H1 (cell line): Measurements from ENCODE around the gene RHBDL2. TPM values are rescaled to one million over a fixed set of nuclear protein-coding genes. Genes with fewer than 3 reads are reported as not detected.
A peak's percentile ranks its signal among the peaks of the same experiment; 100 is the strongest.

Experiments used
- CEBPB ChIP-seq: IDR thresholded peaks from 2 replicates; pipeline ENCODE4 v1.6.1; 2012; ENCODE audit warnings: low read depth, low read length
- CHD7 ChIP-seq: fragments of 300-600 bp; sonication (generic); IDR thresholded peaks from 2 replicates; pipeline ENCODE4 v1.7.1; 2012; ENCODE audit warnings: low read length, moderate library complexity, mild to moderate bottlenecking, inconsistent platforms; ENCODE audit not compliant: insufficient replicate concordance
- JUN ChIP-seq: IDR thresholded peaks from 2 replicates; pipeline ENCODE4 v1.6.1; 2011; ENCODE audit warnings: low read depth, mild to moderate bottlenecking, improper control_type of control experiment, low read length
- KDM4A ChIP-seq: IDR thresholded peaks from one replicate; pipeline ENCODE4 v1.7.1; 2012; ENCODE audit warnings: low read depth, mild to moderate bottlenecking, moderate library complexity, low read length, inconsistent platforms; ENCODE audit not compliant: severe bottlenecking
- MAFK ChIP-seq: IDR thresholded peaks from 2 replicates; pipeline ENCODE4 v1.6.1; 2012; ENCODE audit warnings: low read depth, mild to moderate bottlenecking, improper control_type of control experiment, low read length
- POLR2A ChIP-seq, 2 experiments: IDR thresholded peaks; 1 replicate in 1 of 2; 2 replicates in 1 of 2; pipeline ENCODE4 v1.6.1; 2011; ENCODE audit warnings: low read depth in 2 of 2, low read length in 2 of 2, mild to moderate bottlenecking in 2 of 2; ENCODE audit errors: control extremely low read depth in 1 of 2
- RFX5 ChIP-seq: IDR thresholded peaks from 2 replicates; pipeline ENCODE4 v1.6.1; 2011; ENCODE audit warnings: low read depth, low read length, improper control_type of control experiment, borderline replicate concordance
- SIN3A ChIP-seq, 2 experiments: IDR thresholded peaks in 1 of 2; conservative IDR thresholded peaks in 1 of 2; 2 replicates each; pipeline ENCODE4 v1.6.1; 2011 to 2012; ENCODE audit warnings: low read length in 2 of 2, improper control_type of control experiment in 1 of 2, low read depth in 1 of 2, mild to moderate bottlenecking in 1 of 2
- polyA plus RNA-seq, 7 experiments: library from polyadenylated mRNA; depleted of rRNA in 3 of 7; stranded (reverse) in 5 of 7; unstranded in 2 of 7; fragments of >200 nt in 5 of 7; fragments of 200-250 nt in 2 of 7; gene quantifications; 1 replicate in 5 of 7; 2 replicates in 1 of 7; 4 replicates in 1 of 7; pipeline versions ENCODE4 v1.2.1 to v1.2.3, GENCODE V29; 2011 to 2013; ENCODE audit warnings: missing spikeins in 2 of 7, mixed read lengths in 2 of 7
- total RNA-seq: library from RNA; stranded (reverse); fragmentation: NEBNext Ultra II Directional; extraction: Animal tissue kit (Norgen Biotek cat#: 25700); gene quantifications from 2 replicates; pipeline ENCODE4 v1.2.1, GENCODE V29; 2021

RHBDL2 gene
- total and polyA plus RNA-seq, 2 of the 8 experiments (the other 6 are each of a cell fraction or from before 2014, with no cell fraction given): 0.42 to 0.84 TPM

DNA sequence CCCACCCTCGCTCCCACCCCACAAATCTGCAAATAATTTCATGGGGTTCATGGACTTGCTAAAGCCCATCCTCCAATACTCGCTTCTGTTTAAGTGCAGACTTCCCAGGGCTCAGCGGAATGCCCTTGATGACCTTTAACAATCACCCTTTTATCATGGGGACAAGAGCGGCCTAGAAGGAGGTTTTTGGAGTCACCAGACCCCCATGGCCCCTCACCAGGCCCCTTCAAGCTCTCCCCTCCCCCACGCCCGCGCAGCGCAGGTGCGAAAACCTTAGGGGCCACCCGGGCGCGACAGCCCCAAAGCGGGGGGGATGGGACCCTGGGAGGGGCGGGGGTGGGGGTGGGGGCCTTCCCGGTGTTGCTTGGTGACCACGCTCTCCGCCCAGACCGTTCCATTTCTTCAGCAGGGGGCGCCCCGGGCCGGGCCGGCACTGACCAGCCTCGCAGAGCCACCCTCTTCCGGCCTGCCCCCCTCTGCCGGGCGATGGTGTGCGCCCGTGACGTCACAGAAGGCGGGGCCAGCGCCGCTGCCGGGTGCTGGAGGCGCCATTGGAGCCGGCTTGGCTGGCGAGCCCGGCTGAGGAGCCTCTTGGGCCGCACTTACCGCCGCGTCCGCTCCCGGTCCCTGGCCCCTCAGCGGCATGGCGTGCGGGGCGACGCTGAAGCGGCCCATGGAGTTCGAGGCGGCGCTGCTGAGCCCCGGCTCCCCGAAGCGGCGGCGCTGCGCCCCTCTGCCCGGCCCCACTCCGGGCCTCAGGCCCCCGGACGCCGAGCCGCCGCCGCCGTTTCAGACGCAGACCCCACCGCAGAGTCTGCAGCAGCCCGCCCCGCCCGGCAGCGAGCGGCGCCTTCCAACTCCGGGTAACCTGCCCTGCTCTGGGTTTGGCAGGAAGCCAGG lies 49.4 kb upstream of the RHBDL2 start, which contains the start of gene AKIRIN1 (continued):
- TF ChIP-seq CHD7: peak; percentile 59
- TF ChIP-seq JUN: no peak
- TF ChIP-seq RFX5: no peak
- TF ChIP-seq CEBPB: no peak
- peak; percentile 30 for TF ChIP-seq KDM4A
- TF ChIP-seq POLR2A (IDR thresholded peaks at IDR 0.05; ENCODE audit: control extremely low read depth in 1 of 2, low read depth in 2 of 2, low read length in 2 of 2): peak; percentile 93 to 95
- TF ChIP-seq MAFK: no peak
- peak; percentile 5 to 40; a peak in 2 of 4 replicates for TF ChIP-seq SIN3A (conservative IDR thresholded peaks at IDR 0.05 in 1 of 2, IDR thresholded peaks at IDR 0.05 in 1 of 2; ENCODE audit: low read depth in 1 of 2, low read length in 2 of 2)
